Bronchial epithelial cell (primary cell): Measurements from ENCODE around the gene BTF3. TPM values are rescaled to one million over a fixed set of nuclear protein-coding genes. Genes with fewer than 3 reads are reported as not detected.
"Not testable (repeated sequence)": the region's sequence is repeated elsewhere in the genome, so short reads cannot be mapped to it uniquely, and the experiment has no call there.

Experiments used
- DNase-seq: peaks from one replicate; pipeline ENCODE4 v3.0.0-alpha.2; 2010; ENCODE audit warnings: low read depth
- FAIRE-seq: peaks from 2 replicates; lab custom pipeline; 2011; peaks lifted over from hg19 to GRCh38; lab: Jason Lieb, UNC
- H3K27me3 ChIP-seq: 2 replicates; pipeline ENCODE4 v1.5.1; 2011; ENCODE audit warnings: low read length; ENCODE audit not compliant: control insufficient read depth, insufficient read depth
- H3K36me3 ChIP-seq: 2 replicates; pipeline ENCODE4 v1.5.1; 2011; ENCODE audit warnings: low read length; ENCODE audit not compliant: control insufficient read depth, insufficient read depth
- H3K4me3 ChIP-seq: 2 replicates; pipeline ENCODE4 v1.5.1; 2011; ENCODE audit warnings: mild to moderate bottlenecking, low read depth, low read length, control low read depth
- total RNA-seq: library from RNA; depleted of rRNA; stranded (reverse); fragments of >200 nt; gene quantifications from 2 replicates; pipeline ENCODE4 v1.2.1, GENCODE V29; 2014
- TF ChIP-seq, protein P1 (sequence below): IDR thresholded peaks from 2 replicates; pipeline ENCODE4 v1.5.1; 2011; ENCODE audit warnings: mild to moderate bottlenecking, moderate library complexity, low read length, control low read depth, inconsistent platforms; ENCODE audit not compliant: insufficient read depth, severe bottlenecking

Gene BTF3
- total RNA-seq, 1 donor from 2014 or later: 227 TPM

DNA sequence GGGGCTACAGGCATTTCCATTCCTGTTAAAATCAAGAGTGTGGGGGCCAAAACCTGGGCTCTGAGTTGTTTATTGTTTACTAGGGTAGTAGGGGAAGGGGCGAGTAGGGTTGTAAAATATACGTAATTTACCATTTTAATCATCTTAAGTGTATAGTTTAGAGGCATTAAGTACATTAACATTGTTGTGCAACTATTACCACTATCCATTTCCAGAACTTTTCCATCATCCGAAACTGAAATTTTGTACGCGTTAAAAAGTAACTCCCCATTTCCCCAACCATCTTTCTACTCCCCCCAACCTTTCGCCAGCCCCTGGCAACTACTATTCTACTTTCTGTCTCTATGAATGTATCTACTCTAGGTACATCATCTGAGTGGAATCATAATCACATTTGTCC, 46.0 kb upstream of the BTF3 start:
- H3K36me3 ChIP-seq: no peaks in the 10 kb centered on the region
- TF ChIP-seq, protein P1, sequence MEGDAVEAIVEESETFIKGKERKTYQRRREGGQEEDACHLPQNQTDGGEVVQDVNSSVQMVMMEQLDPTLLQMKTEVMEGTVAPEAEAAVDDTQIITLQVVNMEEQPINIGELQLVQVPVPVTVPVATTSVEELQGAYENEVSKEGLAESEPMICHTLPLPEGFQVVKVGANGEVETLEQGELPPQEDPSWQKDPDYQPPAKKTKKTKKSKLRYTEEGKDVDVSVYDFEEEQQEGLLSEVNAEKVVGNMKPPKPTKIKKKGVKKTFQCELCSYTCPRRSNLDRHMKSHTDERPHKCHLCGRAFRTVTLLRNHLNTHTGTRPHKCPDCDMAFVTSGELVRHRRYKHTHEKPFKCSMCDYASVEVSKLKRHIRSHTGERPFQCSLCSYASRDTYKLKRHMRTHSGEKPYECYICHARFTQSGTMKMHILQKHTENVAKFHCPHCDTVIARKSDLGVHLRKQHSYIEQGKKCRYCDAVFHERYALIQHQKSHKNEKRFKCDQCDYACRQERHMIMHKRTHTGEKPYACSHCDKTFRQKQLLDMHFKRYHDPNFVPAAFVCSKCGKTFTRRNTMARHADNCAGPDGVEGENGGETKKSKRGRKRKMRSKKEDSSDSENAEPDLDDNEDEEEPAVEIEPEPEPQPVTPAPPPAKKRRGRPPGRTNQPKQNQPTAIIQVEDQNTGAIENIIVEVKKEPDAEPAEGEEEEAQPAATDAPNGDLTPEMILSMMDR: no peak
- DNase-seq: no peak
- no peak overlapping the region for H3K4me3 ChIP-seq
- H3K27me3 ChIP-seq: peaks cover 34% of the 10 kb centered on the region
- no peak for FAIRE-seq

DNA sequence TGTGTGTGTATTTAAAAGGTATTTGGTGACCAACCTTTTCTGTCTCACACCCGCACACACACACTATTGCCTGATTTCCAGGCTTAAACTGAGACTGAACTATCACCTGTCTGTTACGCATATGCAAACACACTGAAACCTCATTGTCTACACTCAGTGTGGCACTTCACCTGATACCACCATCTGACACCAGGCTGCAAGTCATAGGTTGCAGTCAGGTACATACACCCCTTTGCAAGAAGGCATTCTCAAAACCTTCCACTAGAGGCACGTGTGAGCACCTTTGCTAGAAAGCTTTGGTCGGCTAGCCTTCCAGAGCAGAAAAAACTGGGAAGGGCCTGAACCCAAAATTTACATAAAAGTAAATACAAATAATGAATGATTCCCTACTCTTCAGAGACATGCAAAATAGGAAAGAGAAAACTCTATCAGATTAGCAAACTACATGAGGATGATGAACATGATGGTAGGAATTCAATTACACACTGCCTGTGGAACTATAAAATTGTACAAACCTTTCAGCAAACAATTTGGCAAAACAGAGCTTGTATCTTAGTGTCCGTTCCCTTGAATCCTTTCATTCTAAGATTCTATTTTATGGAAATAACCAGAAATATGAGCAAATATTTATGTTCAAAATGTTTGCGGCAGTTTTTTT, 43.7 kb upstream of the BTF3 start:
- Histone ChIP-seq H3K36me3 (no peaks in the 10 kb centered on the region), H3K4me3 (no peak overlapping the region), H3K27me3 (peaks cover 26% of the 10 kb centered on the region)
- FAIRE-seq: peak; percentile 84
- peak; percentile 82 for DNase-seq
- TF ChIP-seq, protein P1: peak; percentile 84

DNA sequence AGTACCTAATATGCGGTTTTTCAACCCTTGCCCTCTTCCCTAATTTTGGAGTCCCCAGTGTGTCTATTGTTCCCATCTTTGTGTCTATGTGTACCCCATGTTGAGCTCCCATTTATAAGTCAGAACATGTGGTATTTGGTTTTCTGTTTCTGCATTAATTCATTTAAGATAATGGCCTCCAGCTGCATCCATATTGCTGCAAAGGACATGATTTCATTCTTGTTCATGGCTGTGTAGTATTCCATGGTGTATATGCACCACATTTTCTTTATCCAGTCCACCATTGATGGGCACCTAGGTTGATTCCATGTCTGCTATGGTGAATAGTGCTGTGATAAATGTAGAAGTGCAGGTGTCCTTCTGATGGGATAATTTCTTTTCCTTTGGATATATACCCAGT, 41.8 kb upstream of the BTF3 start:
- H3K36me3 ChIP-seq, FAIRE-seq, DNase-seq, H3K4me3 ChIP-seq: not testable (repeated sequence)
- peaks cover 13% of the 10 kb centered on the region for H3K27me3 ChIP-seq

DNA sequence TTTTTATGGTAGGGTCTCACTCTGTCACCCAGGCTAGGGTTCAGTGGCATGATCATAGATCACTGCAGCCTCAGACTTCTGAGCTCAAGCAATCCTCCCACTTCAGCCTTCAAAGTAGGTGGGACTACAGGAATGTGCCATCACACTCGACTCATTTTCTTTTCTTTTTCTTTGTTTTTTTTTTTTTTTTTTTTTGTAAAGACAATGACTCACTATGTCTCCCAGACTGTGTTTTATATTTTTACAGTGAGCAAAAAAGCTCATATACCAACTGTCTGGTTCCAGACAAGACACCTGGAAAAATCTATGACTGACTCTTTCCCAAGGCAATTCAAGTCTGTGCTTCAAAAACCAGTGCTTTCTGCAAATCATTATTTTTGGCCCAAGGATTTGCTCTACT, 38.9 kb upstream of the BTF3 start:
- no peak overlapping the region for H3K4me3 ChIP-seq
- peak; percentile 28 for DNase-seq
- TF ChIP-seq, protein P1: no peak
- no peaks in the 10 kb centered on the region for H3K27me3 ChIP-seq
- no peak for FAIRE-seq
- no peaks in the 10 kb centered on the region for H3K36me3 ChIP-seq

DNA sequence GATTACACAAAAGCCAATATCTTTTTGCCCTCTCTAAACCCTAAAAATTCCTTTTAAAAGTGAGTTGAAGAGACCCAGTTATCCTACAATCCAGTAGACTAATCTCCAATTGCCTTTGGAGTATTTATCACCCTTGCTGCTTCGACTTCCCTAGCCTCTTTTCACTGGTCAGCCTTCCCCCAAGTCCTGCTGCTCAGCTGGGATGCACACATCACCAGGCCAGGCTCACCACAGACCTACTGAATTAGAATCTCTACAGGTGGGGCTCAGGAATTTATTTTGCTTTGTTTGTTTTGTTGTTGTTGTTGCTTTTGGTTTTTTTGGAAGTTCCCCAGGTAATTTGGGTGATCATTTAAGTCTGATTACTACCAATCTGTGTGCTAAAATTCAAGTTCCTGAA, 38.1 kb upstream of the BTF3 start:
- H3K27me3 ChIP-seq: no peaks in the 10 kb centered on the region
- DNase-seq (no peak), FAIRE-seq (no peak)
- TF ChIP-seq, protein P1: no peak
- H3K4me3 ChIP-seq: no peak overlapping the region
- H3K36me3 ChIP-seq: no peaks in the 10 kb centered on the region

DNA sequence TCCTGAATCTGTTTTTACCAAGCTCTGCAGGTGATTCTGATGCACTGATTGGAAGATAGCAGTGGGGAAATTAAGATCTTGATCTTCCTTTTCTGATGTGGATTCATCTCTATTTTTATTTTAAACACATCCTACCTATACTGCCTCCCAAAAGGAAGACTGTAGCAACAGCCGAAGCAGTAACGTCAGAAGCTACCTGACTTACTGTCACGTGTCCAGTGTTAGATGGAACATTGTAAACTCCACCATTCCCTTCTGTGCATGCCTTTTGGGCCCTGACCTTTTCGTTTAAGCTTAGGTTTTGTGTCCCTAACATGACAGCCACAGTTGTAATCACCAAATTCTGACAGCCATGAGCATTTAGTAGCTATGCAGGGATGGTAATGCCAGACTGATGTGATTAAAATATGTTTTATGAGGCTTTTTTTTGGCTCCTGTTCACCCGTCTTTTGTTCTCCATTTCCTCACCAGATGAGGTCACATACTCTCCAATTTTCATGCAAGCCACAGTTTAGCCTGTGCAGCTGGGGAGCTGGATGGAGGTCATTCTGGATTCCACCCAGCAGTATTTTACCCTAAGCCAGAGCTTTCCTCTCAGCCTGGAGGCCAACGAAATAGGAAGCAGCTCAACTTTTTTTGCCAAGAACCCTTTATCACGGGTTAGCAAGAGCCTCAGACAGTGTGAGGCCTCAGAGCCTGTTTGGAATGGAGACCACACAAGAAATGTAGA, 34.1 kb upstream of the BTF3 start:
- no peak for FAIRE-seq
- H3K27me3 ChIP-seq: no peaks in the 10 kb centered on the region
- no peak overlapping the region for H3K4me3 ChIP-seq
- TF ChIP-seq, protein P1: no peak
- DNase-seq: no peak
- no peaks in the 10 kb centered on the region for H3K36me3 ChIP-seq

DNA sequence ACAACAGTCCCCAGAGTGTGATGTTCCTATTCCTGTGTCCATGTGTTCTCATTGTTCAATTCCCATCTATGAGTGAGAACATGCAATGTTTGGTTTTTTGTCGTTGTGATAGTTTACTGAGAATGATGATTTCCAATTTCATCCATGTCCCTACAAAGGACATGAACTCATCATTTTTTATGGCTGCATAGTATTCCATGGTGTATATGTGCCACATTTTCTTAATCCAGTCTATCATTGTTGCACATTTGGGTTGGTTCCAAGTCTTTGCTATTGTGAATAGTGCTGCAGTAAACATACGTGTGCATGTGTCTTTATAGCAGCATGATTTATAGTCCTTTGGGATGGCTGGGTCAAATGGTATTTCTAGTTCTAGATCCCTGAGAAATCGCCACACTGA, 29.6 kb upstream of the BTF3 start:
- H3K36me3 ChIP-seq, DNase-seq, FAIRE-seq, H3K4me3 ChIP-seq, H3K27me3 ChIP-seq: not testable (repeated sequence)
